ENCODE results near the gene NKAP. TPM values are rescaled to one million over a fixed set of nuclear protein-coding genes. Genes with fewer than 3 reads are reported as not detected.

NKAP gene
- 10.4 TPM for polyA plus RNA-seq (2013, experiment 1 of 4)
- polyA plus RNA-seq (2013, experiment 2 of 4) = 9.0 TPM
- polyA plus RNA-seq (2013, experiment 3 of 4) = 7.7 TPM
- 7.4 TPM for polyA plus RNA-seq (2013, experiment 4 of 4)

- H3K36me3 ChIP-seq (ENCODE audit: control insufficient read depth, insufficient read depth, low read length) = no peaks in the 10 kb centered on the region
- WGBS, 2 experiments = 1% methylated on average over 58 to 59 of the region's 59 CpGs
- no peaks in the 10 kb centered on the region for H3K9me3 ChIP-seq (ENCODE audit: control insufficient read depth, low read length)
- H3K4me3 ChIP-seq (ENCODE audit: insufficient read depth, low read depth, low read length) = peak within 1 kb of the TSS; percentile 68
- no peaks in the 10 kb centered on the region for H3K4me1 ChIP-seq (ENCODE audit: control insufficient read depth, insufficient read depth, low read length)
- peak within 1 kb of the TSS; percentile 79 for H3K27ac ChIP-seq (ENCODE audit: insufficient read depth, low read depth, low read length, poor library complexity, severe bottlenecking)
- H3K27me3 ChIP-seq (ENCODE audit: control insufficient read depth, insufficient read depth, low read length, poor library complexity, severe bottlenecking) = no peaks in the 10 kb centered on the region
Measured at GRCh38 chrX:119943185-119943988, at the start of gene NKAP. NKAP (minus strand) TSS chrX:119943751; CDS start chrX:119943605, 146 bp downstream.

GRCh38 chrX:119991005-119991787, 47.6 kb upstream of the NKAP start:
- 1% methylated on average over 47 of the region's 48 CpGs for WGBS, 2 experiments
- Histone ChIP-seq H3K4me1 (ENCODE audit: control insufficient read depth, insufficient read depth, low read length) (no peaks in the 10 kb centered on the region), H3K27me3 (ENCODE audit: control insufficient read depth, insufficient read depth, low read length, poor library complexity, severe bottlenecking) (peaks cover 100% of the 10 kb centered on the region), H3K4me3 (ENCODE audit: insufficient read depth, low read depth, low read length) (peak overlapping the region; percentile 10), H3K27ac (ENCODE audit: insufficient read depth, low read depth, low read length, poor library complexity, severe bottlenecking) (no peak overlapping the region), H3K9me3 (ENCODE audit: control insufficient read depth, low read length) (no peaks in the 10 kb centered on the region), H3K36me3 (ENCODE audit: control insufficient read depth, insufficient read depth, low read length) (no peaks in the 10 kb centered on the region)

- Histone ChIP-seq H3K27me3 (ENCODE audit: control insufficient read depth, insufficient read depth, low read length, poor library complexity, severe bottlenecking) (peaks cover 100% of the 10 kb centered on the region), H3K4me3 (ENCODE audit: insufficient read depth, low read depth, low read length) (peak overlapping the region; percentile 10), H3K4me1 (ENCODE audit: control insufficient read depth, insufficient read depth, low read length) (no peaks in the 10 kb centered on the region), H3K9me3 (ENCODE audit: control insufficient read depth, low read length) (no peaks in the 10 kb centered on the region), H3K27ac (ENCODE audit: insufficient read depth, low read depth, low read length, poor library complexity, severe bottlenecking) (no peak overlapping the region), H3K36me3 (ENCODE audit: control insufficient read depth, insufficient read depth, low read length) (no peaks in the 10 kb centered on the region)
- 0 to 1% methylated on average over 34 of the region's 34 CpGs for WGBS, 2 experiments
Measured at GRCh38 chrX:119990556-119991004, 47.0 kb upstream of the NKAP start.

- H3K27ac ChIP-seq (ENCODE audit: insufficient read depth, low read depth, low read length, poor library complexity, severe bottlenecking) = no peak overlapping the region
- H3K27me3 ChIP-seq (ENCODE audit: control insufficient read depth, insufficient read depth, low read length, poor library complexity, severe bottlenecking) = peaks cover 100% of the 10 kb centered on the region
- no peaks in the 10 kb centered on the region for H3K4me1 ChIP-seq (ENCODE audit: control insufficient read depth, insufficient read depth, low read length)
- WGBS, 2 experiments = 3 to 4% methylated on average over 18 of the region's 18 CpGs
- no peaks in the 10 kb centered on the region for H3K9me3 ChIP-seq (ENCODE audit: control insufficient read depth, low read length)
- no peaks in the 10 kb centered on the region for H3K36me3 ChIP-seq (ENCODE audit: control insufficient read depth, insufficient read depth, low read length)
- H3K4me3 ChIP-seq (ENCODE audit: insufficient read depth, low read depth, low read length) = no peak overlapping the region
Measured at GRCh38 chrX:119989905-119990555, 46.5 kb upstream of the NKAP start.

GRCh38 chrX:119986203-119986602, 42.7 kb upstream of the NKAP start:
- H3K4me3 ChIP-seq (ENCODE audit: insufficient read depth, low read depth, low read length) = no peak overlapping the region
- no peaks in the 10 kb centered on the region for H3K36me3 ChIP-seq (ENCODE audit: control insufficient read depth, insufficient read depth, low read length)
- H3K27me3 ChIP-seq (ENCODE audit: control insufficient read depth, insufficient read depth, low read length, poor library complexity, severe bottlenecking) = peaks cover 63% of the 10 kb centered on the region
- no peak overlapping the region for H3K27ac ChIP-seq (ENCODE audit: insufficient read depth, low read depth, low read length, poor library complexity, severe bottlenecking)
- no peaks in the 10 kb centered on the region for H3K4me1 ChIP-seq (ENCODE audit: control insufficient read depth, insufficient read depth, low read length)
- 83 to 84% methylated on average over 2 to 3 of the region's 3 CpGs for WGBS, 2 experiments
- no peaks in the 10 kb centered on the region for H3K9me3 ChIP-seq (ENCODE audit: control insufficient read depth, low read length)

GRCh38 chrX:119984652-119985051, 41.1 kb upstream of the NKAP start:
- Histone ChIP-seq H3K27me3 (ENCODE audit: control insufficient read depth, insufficient read depth, low read length, poor library complexity, severe bottlenecking) (peaks cover 47% of the 10 kb centered on the region), H3K9me3 (ENCODE audit: control insufficient read depth, low read length) (no peaks in the 10 kb centered on the region), H3K36me3 (ENCODE audit: control insufficient read depth, insufficient read depth, low read length) (no peaks in the 10 kb centered on the region), H3K4me3 (ENCODE audit: insufficient read depth, low read depth, low read length) (no peak overlapping the region), H3K4me1 (ENCODE audit: control insufficient read depth, insufficient read depth, low read length) (no peaks in the 10 kb centered on the region), H3K27ac (ENCODE audit: insufficient read depth, low read depth, low read length, poor library complexity, severe bottlenecking) (no peak overlapping the region)
- 66 to 69% methylated on average over 5 of the region's 5 CpGs for WGBS, 2 experiments

GRCh38 chrX:119983494-119983893, 39.9 kb upstream of the NKAP start:
- Histone ChIP-seq H3K27ac (ENCODE audit: insufficient read depth, low read depth, low read length, poor library complexity, severe bottlenecking) (no peak overlapping the region), H3K9me3 (ENCODE audit: control insufficient read depth, low read length) (no peaks in the 10 kb centered on the region), H3K27me3 (ENCODE audit: control insufficient read depth, insufficient read depth, low read length, poor library complexity, severe bottlenecking) (peaks cover 36% of the 10 kb centered on the region), H3K4me3 (ENCODE audit: insufficient read depth, low read depth, low read length) (no peak overlapping the region), H3K4me1 (ENCODE audit: control insufficient read depth, insufficient read depth, low read length) (no peaks in the 10 kb centered on the region), H3K36me3 (ENCODE audit: control insufficient read depth, insufficient read depth, low read length) (no peaks in the 10 kb centered on the region)
- no CpG with 5 or more reads among the region's 2 CpGs for WGBS, 2 experiments

- H3K36me3 ChIP-seq (ENCODE audit: control insufficient read depth, insufficient read depth, low read length) = no peaks in the 10 kb centered on the region
- peaks cover 22% of the 10 kb centered on the region for H3K27me3 ChIP-seq (ENCODE audit: control insufficient read depth, insufficient read depth, low read length, poor library complexity, severe bottlenecking)
- WGBS, 2 experiments = 50 to 53% methylated on average over 2 to 3 of the region's 3 CpGs
- H3K27ac ChIP-seq (ENCODE audit: insufficient read depth, low read depth, low read length, poor library complexity, severe bottlenecking) = no peak overlapping the region
- H3K4me3 ChIP-seq (ENCODE audit: insufficient read depth, low read depth, low read length) = no peak overlapping the region
- no peaks in the 10 kb centered on the region for H3K4me1 ChIP-seq (ENCODE audit: control insufficient read depth, insufficient read depth, low read length)
- H3K9me3 ChIP-seq (ENCODE audit: control insufficient read depth, low read length) = no peaks in the 10 kb centered on the region
Measured at GRCh38 chrX:119982145-119982544, 38.6 kb upstream of the NKAP start.

GRCh38 chrX:119981286-119982070, 37.9 kb upstream of the NKAP start:
- Histone ChIP-seq H3K9me3 (ENCODE audit: control insufficient read depth, low read length) (no peaks in the 10 kb centered on the region), H3K27me3 (ENCODE audit: control insufficient read depth, insufficient read depth, low read length, poor library complexity, severe bottlenecking) (peaks cover 15% of the 10 kb centered on the region), H3K36me3 (ENCODE audit: control insufficient read depth, insufficient read depth, low read length) (no peaks in the 10 kb centered on the region), H3K4me1 (ENCODE audit: control insufficient read depth, insufficient read depth, low read length) (no peaks in the 10 kb centered on the region), H3K27ac (ENCODE audit: insufficient read depth, low read depth, low read length, poor library complexity, severe bottlenecking) (no peak overlapping the region), H3K4me3 (ENCODE audit: insufficient read depth, low read depth, low read length) (no peak overlapping the region)
- WGBS, 2 experiments = 19 to 22% methylated on average over 13 to 14 of the region's 15 CpGs

Data from ectodermal cell (in vitro differentiated cells).